Measurements from ENCODE around the gene RBM34. TPM values are rescaled to one million over a fixed set of nuclear protein-coding genes. Genes with fewer than 3 reads are reported as not detected.
"Not testable (repeated sequence)": the region's sequence is repeated elsewhere in the genome, so short reads cannot be mapped to it uniquely, and the experiment has no call there.

Gene RBM34
- total RNA-seq, 4 donors from 2014 or later, result 42.3 to 65.2 (median 55.3) TPM

GRCh38 chr1:235161685-235162327 lies 756 bp upstream of the RBM34 start:
- Histone ChIP-seq H3K4me1 (peaks cover 0 to 46% (median 3%) of the 10 kb centered on the region in 3 donors), H3K27me3 (no peaks in the 10 kb centered on the region), H3K36me3 (peaks cover 0 to 34% of the 10 kb centered on the region in 2 donors), H3K27ac (peak overlapping the region; percentile 67 to 93 (median 91)), H3K9me3 (no peaks in the 10 kb centered on the region), H3K4me3 (peak overlapping the region; percentile 51 to 75)
- no peak for ATAC-seq
- TF ChIP-seq CTCF (IDR thresholded peaks at IDR 0.05), result no peak
- 51 to 59% methylated on average over 16 to 21 of the region's 21 CpGs for WGBS, 2 donors (ENCODE audit: low coverage in 1 of 2)

GRCh38 chr1:235160383-235160956 lies 580 bp downstream of the RBM34 start:
- H3K4me1 ChIP-seq, result peaks cover 0 to 50% (median 3%) of the 10 kb centered on the region in 3 donors
- H3K36me3 ChIP-seq, result peaks cover 0 to 40% of the 10 kb centered on the region in 2 donors
- peak overlapping the region; percentile 51 to 75 for H3K4me3 ChIP-seq
- TF ChIP-seq EP300 (IDR thresholded peaks at IDR 0.05), result no peak
- no peak for TF ChIP-seq CTCF (IDR thresholded peaks at IDR 0.05)
- TF ChIP-seq POLR2AphosphoS5 (IDR thresholded peaks at IDR 0.05), result no peak
- TF ChIP-seq POLR2A (IDR thresholded peaks at IDR 0.05), result no peak
- peak overlapping the region; percentile 67 to 93 (median 91) for H3K27ac ChIP-seq
- no peaks in the 10 kb centered on the region for H3K9me3 ChIP-seq
- ATAC-seq, result no peak
- 6 to 7% methylated on average over 9 to 11 of the region's 14 CpGs for WGBS, 2 donors (ENCODE audit: low coverage in 1 of 2)
- H3K27me3 ChIP-seq, result no peaks in the 10 kb centered on the region

GRCh38 chr1:235159930-235160329 lies 1.1 kb downstream of the RBM34 start:
- WGBS, 2 donors (ENCODE audit: low coverage in 1 of 2), result 84 to 86% methylated on average over 6 to 9 of the region's 9 CpGs
- Histone ChIP-seq H3K4me1 (peaks cover 0 to 50% (median 3%) of the 10 kb centered on the region in 3 donors), H3K27ac (peak overlapping the region in 2 of 4 donors; percentile 92 to 93), H3K36me3 (peaks cover 0 to 45% of the 10 kb centered on the region in 2 donors), H3K4me3 (peak overlapping the region; percentile 51 to 75)
- H3K9me3 ChIP-seq, ATAC-seq, H3K27me3 ChIP-seq: not testable (repeated sequence)

GRCh38 chr1:235159284-235159683 lies 1.8 kb downstream of the RBM34 start:
- 94 to 98% methylated on average over 9 of the region's 9 CpGs for WGBS, 2 donors (ENCODE audit: low coverage in 1 of 2)
- not testable (repeated sequence) for H3K4me3 ChIP-seq, ATAC-seq, H3K27me3 ChIP-seq, H3K9me3 ChIP-seq, H3K27ac ChIP-seq
- peaks cover 0 to 51% of the 10 kb centered on the region in 2 donors for H3K36me3 ChIP-seq
- peaks cover 0 to 50% (median 3%) of the 10 kb centered on the region in 3 donors for H3K4me1 ChIP-seq

- Histone ChIP-seq H3K27ac (no peak overlapping the region), H3K9me3 (no peaks in the 10 kb centered on the region), H3K4me3 (no peak overlapping the region), H3K27me3 (no peaks in the 10 kb centered on the region), H3K4me1 (peaks cover 0 to 50% (median 3%) of the 10 kb centered on the region in 3 donors), H3K36me3 (peaks cover 0 to 57% of the 10 kb centered on the region in 2 donors)
- WGBS, 2 donors (ENCODE audit: low coverage in 1 of 2), result 80 to 91% methylated on average over 3 to 6 of the region's 6 CpGs
- TF ChIP-seq CTCF (IDR thresholded peaks at IDR 0.05) (no peak), EP300 (IDR thresholded peaks at IDR 0.05) (no peak), POLR2A (IDR thresholded peaks at IDR 0.05) (no peak), POLR2AphosphoS5 (IDR thresholded peaks at IDR 0.05) (no peak)
- ATAC-seq, result no peak
These were observed 2.4 kb downstream of the RBM34 start for GRCh38 chr1:235158680-235159079.

GRCh38 chr1:235157150-235157549 lies 3.9 kb downstream of the RBM34 start:
- H3K27ac ChIP-seq, result no peak overlapping the region
- TF ChIP-seq POLR2A (IDR thresholded peaks at IDR 0.05) (no peak), EP300 (IDR thresholded peaks at IDR 0.05) (no peak), CTCF (IDR thresholded peaks at IDR 0.05) (no peak), POLR2AphosphoS5 (IDR thresholded peaks at IDR 0.05) (no peak)
- no peak for ATAC-seq
- H3K4me1 ChIP-seq, result peaks cover 0 to 50% (median 3%) of the 10 kb centered on the region in 3 donors
- H3K9me3 ChIP-seq, result no peaks in the 10 kb centered on the region
- H3K4me3 ChIP-seq, result no peak overlapping the region
- no peaks in the 10 kb centered on the region for H3K27me3 ChIP-seq
- H3K36me3 ChIP-seq, result peaks cover 0 to 73% of the 10 kb centered on the region in 2 donors
- 81 to 83% methylated on average over 1 to 4 of the region's 4 CpGs for WGBS, 2 donors (ENCODE audit: low coverage in 1 of 2)

All from gastroesophageal sphincter (tissue), 4 donors.